GM21528 (cell line): ENCODE results near the gene DTNA.
"Not testable (repeated sequence)": the region's sequence is repeated elsewhere in the genome, so short reads cannot be mapped to it uniquely, and the experiment has no call there.

Experiments used
- ATAC-seq: cut with Tn5 transposase; IDR thresholded peaks from one replicate; pipeline ENCODE4 v1.9.1; 2021; ENCODE audit warnings: mild to moderate bottlenecking, moderate library complexity; ENCODE audit not compliant: unreplicated experiment, low FRiP score

DTNA gene

DNA sequence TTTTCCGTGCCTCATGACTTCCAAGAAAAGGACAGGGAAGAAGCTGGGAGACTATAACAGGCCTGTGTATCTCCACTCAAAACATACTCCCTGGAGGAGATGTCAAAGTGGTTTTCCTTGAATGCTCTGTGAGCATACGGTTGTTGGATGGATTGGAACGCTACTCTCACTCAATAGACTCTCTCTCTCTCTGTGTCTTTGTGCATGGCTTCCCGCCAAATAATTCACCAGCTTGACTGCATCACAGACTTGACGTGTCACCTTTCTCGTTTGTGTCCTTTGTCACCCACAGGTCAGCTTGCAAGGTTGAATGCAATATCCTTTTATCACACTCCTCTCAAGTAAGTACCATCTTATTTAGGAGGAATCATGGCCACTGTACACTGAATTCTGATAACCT is 174.3 kb downstream of the DTNA start:
- ATAC-seq, result no peak

GRCh38 chr18:34886177-34886576 is 176.1 kb downstream of the DTNA start:
- ATAC-seq, result no peak

DNA sequence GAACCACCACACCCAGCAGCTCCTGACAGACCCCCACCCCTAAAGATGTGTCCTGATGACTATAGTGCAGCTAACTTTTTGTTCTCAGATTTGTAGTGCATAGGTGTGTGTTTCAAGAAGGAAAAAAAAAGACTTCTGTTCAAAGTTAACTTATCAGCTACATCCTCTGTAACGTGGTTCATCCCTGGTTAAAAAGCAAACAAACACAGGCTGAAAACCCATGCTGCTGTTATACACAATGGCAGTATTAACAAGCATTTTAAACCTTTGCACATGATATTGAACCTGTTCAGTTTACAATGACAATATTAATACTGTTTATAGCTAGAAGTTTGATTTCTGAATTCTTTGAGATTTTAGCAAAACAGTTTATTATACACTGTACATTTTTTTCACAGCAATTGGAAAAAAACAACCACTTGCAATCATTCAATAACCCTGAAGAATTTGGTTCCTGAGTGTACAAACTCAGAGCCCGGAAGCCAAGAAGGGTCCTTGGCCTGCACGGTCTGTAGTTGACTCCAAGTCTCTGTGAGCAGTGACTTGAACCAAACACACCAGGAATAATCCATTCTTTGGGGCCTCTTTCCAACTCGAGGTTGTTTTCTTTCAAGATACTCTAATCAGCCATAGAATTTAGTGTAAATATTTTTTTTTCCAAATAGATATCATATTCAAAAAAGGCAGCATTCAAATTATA is 177.9 kb downstream of the DTNA start:
- ATAC-seq, result no peak

DNA sequence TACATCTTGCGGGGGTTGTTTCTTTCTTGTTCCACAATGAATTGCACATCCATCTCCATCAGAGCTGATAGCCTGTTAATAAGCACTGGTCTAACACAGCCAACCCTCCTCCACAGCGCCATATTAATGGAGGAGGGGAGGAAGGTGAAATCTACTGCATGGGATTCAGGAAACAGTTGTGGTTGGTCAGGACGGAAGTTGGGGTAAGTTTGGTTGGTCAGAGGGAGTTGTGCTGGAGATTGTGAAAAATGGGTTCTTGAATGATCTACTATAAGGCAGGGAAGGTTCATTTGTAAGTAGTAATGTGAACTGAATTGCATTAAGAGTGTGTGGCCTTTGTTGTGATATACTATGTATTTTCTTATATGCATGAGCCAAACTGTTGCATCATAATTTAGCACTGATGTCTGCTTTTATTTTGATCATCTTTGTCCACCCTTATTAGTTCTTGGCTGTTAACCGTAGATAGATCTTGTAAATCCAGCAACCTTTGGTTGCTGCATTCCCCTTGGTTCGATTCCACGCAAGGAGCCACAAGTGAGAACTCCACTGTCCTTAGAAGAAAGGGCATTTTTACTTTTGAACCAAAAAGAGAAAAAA is 180.5 kb downstream of the DTNA start:
- ATAC-seq, result no peak

DNA sequence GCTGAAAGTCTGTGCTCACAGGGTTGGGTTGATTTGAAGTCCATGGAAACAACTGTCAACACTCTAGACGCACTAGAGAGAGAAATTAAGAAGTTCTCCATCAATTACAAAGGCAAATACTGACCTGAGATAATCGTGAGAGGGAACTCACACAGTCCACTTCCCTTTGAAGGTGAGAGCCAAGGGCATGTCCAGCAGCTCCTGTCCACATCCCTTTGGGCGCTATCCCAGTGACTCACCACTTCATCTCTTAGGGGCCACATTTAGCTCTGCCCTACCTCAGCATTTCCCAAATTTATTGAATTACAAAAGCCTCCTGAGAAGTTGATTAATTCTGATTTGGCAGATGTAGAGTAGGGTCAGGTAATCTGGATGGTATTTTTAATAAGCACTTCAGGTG is 182.3 kb downstream of the DTNA start:
- ATAC-seq, result no peak

DNA sequence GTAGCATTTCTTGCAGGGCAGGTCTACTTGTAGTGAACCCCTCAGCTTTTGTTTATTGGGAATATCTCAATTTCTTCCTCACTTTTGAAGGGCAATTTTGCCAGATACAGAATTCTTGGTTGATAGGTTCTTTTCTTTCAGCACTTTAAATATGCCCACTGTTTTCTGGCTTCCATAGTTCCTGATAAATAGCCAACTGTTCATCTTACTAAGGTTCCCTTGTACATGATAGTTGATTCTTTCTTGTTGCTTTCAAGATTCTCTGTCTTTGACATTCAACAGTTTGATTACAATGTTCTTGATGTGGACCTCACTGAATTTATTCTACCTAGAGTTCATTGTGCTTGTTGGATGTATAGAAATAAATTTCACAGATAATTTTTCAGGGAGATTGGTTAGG is 183.1 kb downstream of the DTNA start:
- no peak for ATAC-seq

GRCh38 chr18:34901299-34901698 is 191.2 kb downstream of the DTNA start:
- no peak for ATAC-seq

- ATAC-seq, result no peak
These were observed 194.9 kb downstream of the DTNA start for GRCh38 chr18:34904994-34905393.

GRCh38 chr18:34906985-34907384 is 196.9 kb downstream of the DTNA start:
- not testable (repeated sequence) for ATAC-seq

DNA sequence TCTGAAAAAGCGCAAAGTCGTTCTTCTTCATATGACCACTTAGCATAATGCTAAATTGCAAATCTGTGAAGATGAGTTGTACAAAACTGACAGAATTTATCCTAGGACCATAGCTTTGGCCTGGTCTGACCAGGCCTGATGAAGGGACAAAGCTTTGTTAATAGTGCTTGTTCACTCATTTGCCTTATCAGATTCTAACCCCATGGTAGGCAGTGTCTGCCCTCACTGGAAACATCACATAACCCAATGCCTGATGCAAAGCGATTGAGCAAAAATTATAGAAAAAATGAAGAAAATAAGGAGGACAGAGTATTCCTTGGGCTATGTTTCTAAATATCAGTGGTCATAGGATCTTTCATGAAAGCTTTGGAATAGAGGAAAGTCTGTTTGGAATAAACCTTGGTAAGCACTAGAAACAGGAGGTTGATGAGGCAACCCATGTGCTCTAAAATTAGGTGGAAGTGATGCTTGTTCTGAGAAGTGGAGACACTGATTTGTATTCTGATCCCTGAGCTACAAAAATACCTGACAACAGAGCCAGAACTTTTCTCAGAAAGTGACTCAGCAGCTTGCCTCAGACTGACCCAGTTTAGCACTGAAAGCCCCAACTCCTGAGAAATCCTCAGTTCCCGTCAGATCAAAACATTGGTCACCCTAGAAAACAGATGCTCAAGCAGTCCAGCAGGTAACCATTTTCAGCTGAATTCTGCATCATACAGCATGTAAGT is 199.7 kb downstream of the DTNA start:
- no peak for ATAC-seq

- no peak for ATAC-seq
These were observed 201.0 kb downstream of the DTNA start for GRCh38 chr18:34911081-34911480.

GRCh38 chr18:34911661-34912384 is 201.7 kb downstream of the DTNA start:
- no peak for ATAC-seq

DNA sequence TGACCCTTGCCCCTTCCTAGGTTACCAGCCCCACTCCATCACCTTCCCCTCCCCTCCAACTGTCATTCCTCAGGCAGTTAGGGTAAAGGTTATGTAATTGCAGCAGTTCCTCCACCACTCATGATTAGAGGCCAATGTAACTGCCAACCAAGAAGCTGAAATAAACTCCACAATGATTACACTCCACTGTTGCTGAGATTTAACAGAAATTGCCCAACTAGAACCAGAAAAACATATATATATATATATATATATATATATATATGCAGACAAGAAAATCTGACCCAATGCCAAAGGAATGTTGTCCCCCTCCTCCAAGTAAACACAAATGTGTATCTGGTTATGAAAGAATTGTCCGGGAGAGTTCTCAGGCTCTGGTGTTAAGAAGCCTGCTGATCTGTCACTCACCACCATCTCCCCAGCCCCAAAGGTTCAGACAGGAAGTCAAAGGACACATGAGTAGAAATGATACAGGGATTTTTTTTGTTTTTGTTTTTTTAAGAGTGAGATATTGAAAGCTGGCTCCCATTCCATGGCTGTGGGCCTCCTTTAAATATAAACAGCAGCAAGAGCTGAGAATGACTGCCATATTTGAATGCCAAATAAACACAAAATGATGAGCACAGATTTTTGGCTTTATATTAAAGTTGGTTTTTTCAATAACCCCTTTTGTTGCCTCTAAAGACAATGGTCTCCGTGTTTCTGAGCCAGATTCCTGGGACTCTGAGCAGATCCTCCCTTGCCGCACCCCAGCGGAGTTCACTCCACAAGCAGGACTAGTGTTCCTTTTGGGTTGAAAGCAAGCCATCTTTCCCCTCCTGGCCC is 204.0 kb downstream of the DTNA start:
- ATAC-seq, result no peak

- ATAC-seq, result no peak
These were observed 204.9 kb downstream of the DTNA start for GRCh38 chr18:34915046-34915445.

- not testable (repeated sequence) for ATAC-seq
These were observed 206.4 kb downstream of the DTNA start for GRCh38 chr18:34916539-34916938.

- ATAC-seq, result no peak
These were observed 208.8 kb downstream of the DTNA start for GRCh38 chr18:34918856-34919255.

GRCh38 chr18:34921226-34921625 is 211.1 kb downstream of the DTNA start:
- no peak for ATAC-seq

DNA sequence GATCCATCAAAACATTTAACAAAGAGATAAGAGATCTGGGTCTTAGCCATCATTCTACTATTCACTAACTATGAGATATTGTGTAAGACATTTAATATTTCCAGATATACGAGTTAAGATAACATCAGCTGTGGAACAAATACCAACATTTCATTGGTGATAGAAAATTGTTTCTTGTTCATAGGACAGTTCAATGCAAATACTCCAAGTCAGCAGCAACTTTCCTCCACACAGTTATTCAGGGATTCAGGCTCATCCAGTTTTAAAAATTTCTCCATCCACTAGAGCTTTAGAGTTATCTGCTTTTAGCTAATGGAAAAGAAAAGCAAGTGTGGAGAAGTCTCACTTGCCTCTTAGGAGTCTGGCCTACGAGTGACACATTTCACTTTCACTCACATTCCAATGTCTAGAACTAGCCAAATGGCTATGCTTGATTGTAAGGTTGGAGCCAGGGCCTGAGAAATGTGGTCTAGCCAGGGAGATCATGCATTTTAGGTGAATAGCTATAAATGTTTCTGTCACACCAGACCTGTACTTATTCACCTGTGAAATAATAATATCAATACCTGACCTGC is 211.8 kb downstream of the DTNA start:
- no peak for ATAC-seq

- not testable (repeated sequence) for ATAC-seq
These were observed 212.5 kb downstream of the DTNA start for GRCh38 chr18:34922594-34922993.

DNA sequence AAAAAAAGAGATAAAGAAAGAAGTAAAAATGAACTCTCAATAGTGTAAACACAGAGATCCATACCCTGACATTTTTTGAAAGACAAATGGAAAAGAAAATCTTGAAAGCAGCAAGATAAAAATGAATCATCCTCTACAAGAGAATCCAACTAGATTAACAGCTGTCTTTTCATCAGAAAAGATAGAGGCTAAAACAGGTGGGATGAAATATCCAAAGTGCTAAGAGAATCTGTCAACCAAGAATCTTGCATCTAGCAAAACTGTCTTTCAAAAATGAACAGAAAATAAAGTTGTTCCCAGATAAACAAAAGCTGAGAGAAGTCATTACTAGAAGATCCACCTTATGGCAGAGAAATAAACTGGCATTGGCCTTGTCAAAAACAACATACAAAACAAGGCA is 213.8 kb downstream of the DTNA start:
- no peak for ATAC-seq
